Superior temporal gyrus (tissue), 1 donor: ENCODE measurements around the gene CHCHD6.
A peak's percentile ranks its signal among the peaks of the same experiment; 100 is the strongest.

ENCODE experiments used
- DNase-seq: peaks from one replicate; pipeline ENCODE4 v3.0.0-alpha.2; 2016; ENCODE audit errors: extremely low spot score

CHCHD6 gene

DNA sequence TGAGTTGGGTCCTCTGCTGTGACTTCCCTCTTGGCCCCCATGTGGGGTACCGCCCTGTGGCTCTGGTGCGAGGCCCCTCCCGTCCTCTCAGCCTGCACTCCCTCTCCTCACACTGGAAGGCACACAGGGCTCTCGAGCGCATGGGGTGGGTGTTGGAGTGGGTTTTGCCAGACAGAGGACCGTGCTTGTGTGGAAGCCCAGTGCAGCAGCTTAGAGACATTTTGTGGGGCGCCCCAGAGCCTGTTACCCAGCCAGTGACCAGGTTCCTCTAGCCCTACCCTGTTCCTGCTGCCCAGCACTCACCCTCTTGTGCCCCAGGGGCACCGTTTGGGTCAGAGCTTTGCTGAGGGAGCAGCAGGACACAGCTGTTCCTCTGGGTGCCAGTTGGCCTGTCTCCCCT lies 288.7 kb downstream of the CHCHD6 start:
- no peak for DNase-seq

DNA sequence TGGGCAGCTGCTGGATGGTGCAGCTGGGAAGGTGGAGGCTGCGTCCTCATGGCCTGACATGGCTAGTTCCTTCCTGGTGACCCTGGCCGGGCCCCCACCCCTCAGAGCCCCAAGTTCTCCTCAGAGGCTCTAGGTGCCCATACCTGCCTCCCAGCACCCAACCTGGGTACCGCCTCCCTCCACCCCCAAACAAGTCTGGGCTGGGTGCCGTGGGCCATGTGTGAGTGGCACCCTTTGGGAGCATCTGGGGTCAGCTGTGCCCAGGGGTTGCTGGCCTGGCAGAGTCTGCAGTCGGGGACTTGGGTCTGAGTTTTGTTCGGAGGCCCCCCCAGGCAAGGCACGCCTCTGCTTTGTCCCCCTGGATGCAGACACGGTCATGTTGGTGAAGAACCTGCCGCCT lies 289.4 kb downstream of the CHCHD6 start:
- DNase-seq = no peak

DNA sequence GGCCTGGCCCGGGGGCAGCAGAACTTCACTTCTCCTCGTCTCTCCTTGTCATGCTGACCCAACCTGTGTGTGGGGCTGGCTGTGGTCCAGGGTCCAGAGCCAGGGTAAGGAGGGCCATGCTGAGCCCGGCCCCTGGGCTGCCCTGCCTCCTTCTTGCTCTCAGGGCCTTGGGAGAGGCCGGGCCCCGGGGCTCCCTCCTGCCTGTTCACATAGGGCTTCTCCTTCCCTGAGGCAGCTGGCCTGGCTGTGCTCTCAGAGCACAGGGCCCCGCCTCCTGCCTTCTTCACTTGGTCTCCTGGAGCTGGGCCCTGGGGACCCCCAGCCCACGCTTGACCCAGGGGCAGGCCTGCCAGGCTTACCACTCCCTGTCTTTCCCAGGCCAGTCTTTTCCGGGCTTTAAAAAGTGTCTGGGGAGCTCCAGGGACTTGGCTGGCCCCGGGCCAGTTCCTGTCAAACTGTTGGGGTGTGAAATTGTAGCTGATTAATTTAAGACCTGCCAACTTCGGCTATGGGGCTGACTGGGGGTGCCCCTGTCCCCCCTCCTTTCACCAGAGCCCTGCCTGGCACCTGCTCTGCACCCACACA lies 290.7 kb downstream of the CHCHD6 start:
- no peak for DNase-seq

DNA sequence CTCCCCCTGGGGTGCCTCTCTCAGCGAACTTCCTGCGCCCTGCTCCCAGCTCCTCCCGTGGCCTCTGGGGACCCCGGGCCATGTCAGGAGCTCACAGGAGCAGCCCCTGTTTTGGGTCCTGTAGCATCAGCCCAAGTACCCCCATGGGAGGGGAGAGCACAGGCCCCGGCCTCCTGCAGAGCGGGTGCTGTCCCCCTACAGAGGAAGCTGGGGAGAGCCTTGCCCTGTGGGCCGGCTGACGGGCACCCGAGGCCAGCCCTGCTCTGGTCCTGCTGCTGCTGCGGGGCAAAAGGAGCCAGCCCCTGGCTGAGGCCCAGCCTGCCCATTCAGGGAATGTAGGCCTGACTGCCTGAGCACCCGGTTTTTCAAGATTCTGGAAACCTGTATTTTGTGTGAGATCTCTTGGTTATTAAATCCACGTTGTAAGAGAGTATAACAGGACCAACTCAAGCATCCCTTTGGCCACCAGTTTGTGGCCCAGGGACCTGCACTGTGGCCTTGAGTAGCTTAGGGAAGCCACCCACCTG lies 291.3 kb downstream of the CHCHD6 start:
- DNase-seq = no peak

DNA sequence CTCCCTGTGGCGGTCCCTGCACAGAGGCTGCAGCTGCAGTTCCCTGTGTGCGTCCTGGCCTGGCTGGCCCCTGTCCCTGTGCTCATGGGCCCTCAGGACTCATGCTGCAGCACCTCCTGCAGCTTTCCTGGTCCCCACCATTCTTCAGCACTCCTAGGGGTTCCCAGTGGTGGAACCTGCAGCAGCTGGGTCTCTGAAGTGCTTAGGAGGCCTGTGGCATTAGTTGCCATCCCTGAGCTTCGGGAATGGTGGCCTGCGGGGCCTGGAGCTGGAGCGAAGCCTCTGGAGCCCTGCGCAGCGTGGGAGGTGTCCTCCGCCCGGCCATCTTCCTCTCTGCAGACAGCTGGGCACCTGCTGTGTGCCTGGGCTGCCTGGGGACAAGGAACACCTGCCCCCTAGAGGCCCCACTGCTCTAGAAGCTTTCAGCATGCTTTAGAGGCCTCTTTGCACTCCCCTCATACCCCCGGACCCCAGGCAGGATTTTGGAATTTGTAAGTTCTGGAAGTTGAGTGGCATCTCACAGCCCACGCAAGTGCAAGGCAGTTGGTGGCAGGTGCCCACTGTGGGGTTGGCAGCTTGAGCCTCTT lies 292.0 kb downstream of the CHCHD6 start:
- DNase-seq = no peak

DNA sequence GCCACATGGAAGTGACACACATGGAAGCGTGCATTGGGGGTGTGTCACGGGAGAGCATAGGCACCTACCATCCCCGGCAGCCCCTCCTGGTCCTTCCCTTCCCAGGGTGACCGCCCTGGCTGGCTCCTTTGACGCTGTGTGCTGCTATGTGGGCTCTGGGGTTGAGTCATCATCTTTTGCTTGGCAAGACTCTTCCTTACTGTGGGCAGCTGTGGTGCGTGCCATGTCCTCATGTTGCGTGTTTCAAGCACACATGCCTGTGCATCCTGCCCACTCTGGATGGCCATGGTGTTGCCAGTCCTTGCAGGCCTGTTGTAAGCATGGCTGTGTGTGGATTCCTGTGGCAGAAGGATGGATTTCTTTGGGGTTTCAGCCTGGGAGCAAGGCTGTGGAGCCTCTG lies 292.9 kb downstream of the CHCHD6 start:
- peak; percentile 40 for DNase-seq

DNA sequence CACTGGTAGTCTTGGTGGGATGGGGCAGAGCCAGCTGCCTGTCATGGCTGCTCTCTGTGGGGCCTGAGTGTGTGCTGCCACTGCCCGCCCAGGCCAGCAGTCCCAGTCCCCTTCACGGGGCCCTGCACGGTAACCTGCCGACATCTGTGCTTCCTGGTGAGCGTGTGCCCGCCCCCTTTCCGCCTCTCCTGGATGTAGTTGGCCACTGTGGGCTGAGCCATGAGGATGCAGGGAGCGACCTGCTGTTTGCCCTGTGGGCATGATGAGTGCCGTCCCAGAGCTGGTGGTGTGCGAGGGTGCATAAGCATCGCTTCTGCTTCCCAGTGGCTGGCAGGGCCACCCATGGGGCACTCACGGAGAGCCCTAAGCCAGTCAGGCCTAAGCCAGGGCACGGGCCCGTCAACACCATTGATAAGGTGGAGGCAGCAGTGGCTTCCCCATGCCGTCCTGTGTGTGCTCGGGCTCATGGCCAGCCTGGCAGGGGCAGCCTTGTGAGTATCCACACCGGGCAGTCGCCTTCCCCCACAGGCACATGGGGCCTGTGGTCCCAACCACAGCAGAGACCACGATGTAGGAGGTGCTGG lies 293.5 kb downstream of the CHCHD6 start:
- no peak for DNase-seq

DNA sequence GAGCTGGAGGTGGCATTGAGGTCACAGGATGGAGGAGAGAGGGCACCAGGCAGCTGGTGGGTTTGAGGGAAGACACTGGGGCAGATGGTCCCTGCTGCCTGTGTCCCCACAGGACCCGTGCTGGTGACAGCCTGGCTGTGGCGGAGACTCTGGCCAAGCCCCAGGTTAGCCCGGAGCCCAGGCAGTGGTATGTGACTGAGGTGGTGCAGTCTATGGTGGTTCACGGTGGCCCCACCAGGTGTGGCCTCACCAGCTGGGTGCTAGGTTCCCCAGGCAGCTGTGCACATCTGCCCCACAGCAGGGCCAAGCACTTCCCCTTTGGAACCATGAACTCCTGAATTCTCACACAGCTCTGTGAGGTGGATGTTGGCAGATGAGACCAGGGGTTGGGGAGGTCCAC lies 294.3 kb downstream of the CHCHD6 start:
- DNase-seq = no peak

DNA sequence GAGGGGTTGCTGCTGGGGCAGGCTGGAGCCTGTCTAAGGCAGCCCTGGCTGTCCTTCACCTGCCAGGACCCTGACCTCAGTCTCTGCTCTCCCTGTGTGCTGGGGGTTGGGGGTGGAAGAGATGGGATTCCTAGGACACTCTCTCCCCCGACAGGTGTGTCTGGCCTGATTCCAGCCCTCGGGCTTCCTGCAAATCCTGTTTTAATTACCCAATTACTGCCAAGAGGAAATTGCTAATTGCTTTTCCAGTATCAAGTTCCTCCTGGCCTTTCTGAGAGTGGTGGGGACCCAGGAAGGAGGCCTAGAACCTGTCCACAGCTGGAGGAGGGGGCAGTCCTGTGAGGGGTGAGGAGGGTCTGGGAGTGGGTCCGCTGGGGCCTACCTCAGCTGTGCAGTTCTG lies 294.7 kb downstream of the CHCHD6 start:
- no peak for DNase-seq

DNA sequence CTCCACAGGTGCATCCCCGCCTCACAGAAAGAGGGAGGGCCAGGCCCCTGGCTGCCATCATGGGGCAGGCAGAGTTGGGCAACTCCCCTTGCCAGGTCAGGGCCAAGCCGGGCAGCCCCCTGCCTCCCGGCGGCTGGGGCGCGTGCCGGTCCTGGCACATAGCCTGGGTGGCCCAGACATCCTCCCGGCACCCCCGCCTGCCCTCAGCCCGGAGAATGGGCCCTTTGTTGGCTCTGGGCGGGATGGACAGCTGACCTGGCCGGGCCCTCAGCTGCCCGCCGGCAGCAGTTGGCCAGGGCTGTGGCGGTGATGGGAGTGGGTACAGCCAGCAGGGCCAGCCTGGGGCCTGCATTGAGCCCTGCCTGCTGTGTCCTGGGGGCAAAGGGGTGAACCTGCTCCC lies 295.3 kb downstream of the CHCHD6 start:
- peak; percentile 75 for DNase-seq

DNA sequence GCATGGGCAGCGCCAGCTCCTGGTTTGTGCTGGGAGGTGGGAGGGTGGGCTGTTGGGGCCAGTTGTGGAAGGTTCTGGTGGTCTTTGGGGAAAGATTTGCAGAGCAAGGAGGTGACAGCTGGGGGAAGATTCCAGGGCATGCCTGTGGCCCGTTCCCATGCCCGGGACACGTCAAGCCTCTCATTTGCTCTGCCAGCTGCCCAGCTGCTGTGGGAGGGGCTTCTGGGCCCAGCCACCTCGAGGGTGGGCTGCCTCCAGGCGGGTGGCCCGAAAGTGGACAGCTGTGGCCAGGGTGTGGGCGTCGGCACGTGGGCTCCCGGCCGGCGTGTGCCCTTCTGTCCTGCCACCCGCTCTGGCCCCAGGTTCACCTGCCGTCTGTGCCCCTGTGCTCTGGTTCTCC lies 296.1 kb downstream of the CHCHD6 start:
- no peak for DNase-seq

DNA sequence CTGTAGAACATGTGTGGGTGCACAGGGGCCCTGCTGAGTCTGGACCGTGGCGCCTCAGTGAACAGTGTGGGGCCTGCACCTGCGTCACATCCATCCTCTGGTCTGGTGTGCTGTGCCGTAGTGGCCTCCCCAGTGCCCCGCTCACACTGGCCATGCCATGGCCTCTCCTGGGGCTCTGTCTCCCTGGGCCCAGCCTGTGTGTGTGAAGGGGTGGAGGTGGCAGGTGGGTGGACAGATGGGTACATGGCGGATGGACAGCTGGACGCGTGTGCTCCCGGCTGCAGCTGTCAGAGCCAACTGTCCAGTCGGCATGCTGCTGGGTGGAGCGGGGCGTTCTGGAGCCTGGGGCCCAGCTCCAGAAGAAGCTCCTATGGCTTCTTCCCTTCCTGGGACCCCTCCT lies 296.7 kb downstream of the CHCHD6 start:
- no peak for DNase-seq

DNA sequence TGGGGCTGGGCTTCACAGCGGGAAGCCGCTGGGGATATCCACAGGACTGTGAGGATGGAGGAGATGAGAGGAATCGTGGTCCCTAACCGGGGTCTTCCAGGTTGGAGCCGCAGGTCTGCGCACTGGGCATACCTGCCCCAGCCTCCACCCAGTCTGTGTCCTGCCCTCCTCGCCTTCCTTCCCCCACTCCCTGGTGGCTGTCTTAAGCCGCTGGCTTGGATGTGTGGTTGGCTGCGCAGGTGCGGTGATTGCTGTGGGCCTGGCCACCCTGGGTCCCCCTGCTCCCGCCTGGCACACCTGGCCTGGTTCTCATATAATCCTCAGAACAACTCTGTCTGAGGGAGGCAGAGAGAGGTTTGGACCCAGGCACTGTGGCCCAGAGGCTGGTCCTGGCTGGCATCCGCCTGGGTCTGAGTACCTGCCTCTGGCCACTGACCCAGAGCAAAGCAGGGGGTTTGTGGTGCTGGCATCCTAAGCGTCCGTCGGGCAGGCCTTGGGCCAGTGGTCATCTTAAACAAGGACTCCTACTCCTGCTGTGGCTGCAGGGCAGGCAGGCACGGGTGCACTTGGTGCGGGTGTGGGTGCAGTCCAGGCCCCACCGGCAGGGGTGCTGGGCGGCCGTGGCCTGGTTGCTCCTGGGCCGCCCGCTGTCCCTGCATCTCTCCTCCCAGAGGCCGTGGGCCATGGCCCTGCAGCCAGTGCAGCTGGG lies 297.6 kb downstream of the CHCHD6 start:
- DNase-seq = no peak

DNA sequence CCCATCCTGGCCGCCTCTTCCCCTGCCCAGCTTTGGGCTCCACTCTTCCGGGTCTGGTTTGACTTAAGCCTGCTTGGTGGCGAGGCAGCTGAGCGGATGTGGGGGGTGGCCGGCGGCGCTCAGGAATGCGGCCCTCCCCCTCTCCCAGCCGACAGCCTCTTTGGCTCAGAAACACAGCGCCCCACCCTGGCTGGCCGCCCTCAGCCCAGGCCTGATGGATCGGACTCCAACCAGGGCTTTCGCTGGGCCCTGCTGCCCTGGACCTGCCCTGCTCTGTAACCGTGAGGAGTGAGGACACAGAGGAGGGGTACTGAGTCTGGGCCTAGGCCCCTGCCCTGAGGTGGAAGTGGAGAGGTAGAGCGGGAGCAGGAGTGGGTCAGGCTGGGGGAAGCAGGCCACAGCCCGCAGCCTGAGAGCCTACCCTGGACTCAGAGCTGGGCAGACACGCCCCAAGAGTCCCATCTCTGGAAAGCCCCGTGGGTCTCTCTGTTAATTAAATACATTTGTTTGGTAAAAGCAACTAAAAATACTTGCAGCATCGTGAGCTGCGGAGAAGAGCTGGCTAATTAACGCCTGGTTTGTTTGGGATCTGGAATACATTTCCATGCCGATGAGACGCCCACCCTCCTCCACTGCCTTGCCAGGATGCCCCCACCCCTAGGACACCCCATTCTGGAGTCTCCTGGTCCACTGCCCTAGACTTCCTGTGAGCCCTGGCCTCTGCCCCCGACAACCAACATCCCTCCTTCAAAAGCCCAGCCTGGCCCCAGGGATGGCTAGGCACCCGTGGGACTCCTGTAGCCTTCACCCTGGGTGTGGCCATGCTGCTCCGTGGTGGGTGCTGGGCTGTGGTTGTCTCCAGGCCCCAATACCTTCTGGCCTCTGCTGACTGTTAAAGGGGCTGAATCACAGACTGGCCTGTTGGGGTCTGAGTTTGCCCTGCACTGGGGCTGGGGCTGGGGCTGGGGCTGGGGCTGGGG lies 298.4 kb downstream of the CHCHD6 start:
- no peak for DNase-seq

DNA sequence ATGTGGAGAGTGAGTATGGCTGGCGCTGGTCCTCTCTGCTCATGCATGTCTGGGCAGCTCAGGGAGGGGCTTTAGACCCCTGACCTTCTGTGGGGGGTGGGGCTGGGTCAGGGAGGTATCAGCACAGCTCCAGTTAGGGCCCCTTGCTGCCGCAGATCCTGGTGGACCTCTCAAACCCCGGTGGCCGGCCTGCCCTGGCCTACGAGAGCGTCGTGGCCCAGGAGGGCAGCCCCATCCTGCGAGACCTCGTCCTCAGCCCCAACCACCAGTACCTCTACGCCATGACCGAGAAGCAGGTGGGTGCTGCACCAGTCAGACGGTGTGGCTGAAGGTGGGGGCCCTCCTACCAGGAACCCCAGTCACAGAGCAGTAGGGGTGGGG lies 299.1 kb downstream of the CHCHD6 start:
- no peak for DNase-seq

DNA sequence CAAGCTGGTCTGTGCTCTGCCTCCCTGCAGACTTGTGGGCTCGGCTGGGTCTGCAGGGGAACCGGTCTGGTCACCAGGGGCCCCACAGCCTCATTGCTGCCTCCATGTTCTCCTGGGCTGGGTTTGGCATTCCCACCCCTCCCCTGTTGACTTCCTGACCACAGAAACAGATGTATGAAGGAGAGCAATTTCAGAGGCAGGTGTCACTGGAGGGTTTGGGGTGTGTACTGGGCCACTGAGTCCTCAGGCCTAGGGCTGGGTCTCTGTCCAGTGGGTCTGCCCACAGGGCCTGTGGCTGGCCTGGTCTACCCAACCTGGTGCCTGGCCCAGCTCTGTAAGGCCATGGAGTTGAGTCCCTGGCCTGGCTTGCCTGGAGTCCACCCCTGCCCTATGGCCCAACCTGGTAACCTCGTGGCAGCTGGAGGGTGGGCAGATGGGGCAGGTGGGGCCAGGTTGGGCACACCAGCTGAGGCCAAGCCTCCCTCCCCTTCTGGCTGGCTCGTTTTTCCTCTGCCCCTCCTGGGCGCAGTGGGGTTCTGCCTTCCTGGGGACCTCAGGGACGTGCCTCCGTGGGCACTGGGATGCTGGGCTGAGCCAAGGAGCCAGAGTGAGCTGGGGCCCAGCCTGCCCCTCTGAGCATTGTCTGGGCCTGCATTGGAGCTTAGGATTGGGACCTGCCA lies 299.7 kb downstream of the CHCHD6 start:
- no peak for DNase-seq

DNA sequence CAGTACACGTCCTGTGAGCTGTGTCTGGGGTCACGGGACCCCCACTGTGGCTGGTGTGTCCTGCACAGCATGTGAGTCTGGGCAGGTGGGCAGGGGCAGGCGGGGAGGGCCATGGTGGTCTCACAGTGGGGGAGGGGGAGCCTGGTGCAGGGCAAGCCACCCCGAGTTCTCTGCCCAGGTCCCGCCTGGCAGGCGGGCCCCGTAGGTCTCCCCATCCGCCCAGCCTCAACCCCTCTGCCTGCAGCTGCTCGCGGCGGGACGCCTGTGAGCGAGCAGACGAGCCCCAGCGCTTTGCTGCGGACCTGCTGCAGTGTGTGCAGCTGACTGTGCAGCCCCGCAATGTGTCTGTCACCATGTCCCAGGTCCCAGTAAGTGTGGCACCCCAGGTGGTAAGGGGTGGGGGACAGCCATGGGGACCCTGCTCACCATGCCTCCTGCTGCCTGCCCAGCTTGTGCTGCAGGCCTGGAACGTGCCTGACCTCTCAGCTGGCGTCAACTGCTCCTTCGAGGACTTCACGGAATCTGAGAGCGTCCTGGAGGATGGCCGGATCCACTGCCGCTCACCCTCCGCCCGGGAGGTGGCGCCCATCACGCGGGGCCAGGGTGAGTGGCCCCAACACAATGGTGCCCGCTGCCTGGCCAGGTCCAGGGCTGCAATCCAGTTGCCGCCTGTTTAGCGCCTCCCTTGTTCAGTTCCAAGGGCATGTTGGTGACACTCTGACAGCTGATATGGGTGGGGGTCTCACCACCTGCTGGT lies 300.8 kb downstream of the CHCHD6 start:
- DNase-seq = no peak

DNA sequence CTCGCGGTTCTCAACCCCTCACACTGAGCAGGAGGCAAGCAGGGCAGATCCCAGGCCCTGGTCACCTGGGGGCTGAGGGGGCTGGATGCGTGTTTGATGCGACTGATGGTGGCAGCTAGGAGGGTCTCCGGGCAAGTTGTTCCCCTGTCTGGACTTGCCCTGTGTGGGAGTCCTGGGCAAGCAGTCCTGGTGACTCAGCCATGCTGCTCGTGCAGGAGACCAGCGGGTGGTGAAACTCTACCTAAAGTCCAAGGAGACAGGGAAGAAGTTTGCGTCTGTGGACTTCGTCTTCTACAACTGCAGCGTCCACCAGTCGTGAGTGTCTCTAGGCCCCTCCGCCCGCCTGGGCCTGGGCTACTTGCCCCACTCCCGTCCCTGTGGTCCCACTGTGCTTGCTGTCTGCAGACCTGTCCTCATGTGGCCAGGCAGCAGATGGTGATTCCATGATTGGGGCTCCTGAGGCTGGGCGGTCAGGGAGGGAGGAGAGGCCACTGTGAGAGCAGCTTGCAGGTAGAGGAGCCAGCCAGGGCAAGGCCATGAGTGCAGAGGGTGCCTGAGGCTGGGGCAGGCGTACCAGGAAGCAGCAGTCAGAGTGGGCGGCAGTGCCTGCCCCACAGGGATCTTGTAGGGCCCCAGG lies 301.9 kb downstream of the CHCHD6 start:
- DNase-seq = no peak

DNA sequence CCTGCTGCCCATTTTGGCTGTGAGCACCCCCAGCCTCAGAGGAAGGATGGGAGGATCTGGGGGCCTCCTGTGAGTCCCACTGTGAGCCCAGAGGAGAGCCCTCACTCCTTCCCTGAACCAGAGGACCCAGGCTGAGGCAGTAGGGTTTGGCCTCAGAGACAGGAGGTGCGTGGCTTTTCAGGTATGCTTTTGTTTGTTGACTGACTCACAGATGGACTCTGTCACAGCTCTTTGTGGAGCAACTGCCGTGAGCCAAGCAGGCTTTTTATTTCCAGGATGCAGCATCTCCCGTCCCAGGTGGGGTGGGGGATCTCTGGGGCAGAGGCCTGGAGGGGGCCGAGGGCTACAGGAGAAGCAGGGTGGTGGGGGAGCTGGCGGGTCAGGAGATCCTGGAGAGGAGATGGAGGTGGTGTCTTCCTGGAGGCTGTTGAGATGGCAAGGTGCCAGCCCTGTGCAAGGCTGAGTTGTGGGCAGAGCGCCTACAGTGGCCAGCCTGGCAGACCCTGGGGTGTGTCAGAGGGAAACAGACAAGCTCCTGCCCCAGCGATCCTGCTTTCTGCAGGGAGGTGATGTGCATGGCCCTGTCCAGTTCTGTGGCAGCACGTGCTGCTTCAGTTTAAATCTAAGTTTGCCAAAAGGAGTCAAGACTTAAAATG lies 302.9 kb downstream of the CHCHD6 start:
- DNase-seq = no peak
